Ovary (tissue), 3 donors: Measurements from ENCODE around the gene PKP3.

Source experiments
- POLR2A ChIP-seq: fragments of 450-650 bp; IDR thresholded peaks from one replicate; pipeline ENCODE4 v1.6.1; 2017; ENCODE audit warnings: antibody characterized with exemption, mild to moderate bottlenecking, moderate library complexity
- TF ChIP-seq, protein P1 (sequence below), 3 donors: fragments of 450-650 bp in 2 of 3; fragments of 200-600 bp in 1 of 3; IDR thresholded peaks; one replicate each; pipeline versions ENCODE4 v1.5.1 to v1.8.0; 2016 to 2022; ENCODE audit warnings: antibody characterized with exemption in 3 of 3, mild to moderate bottlenecking in 1 of 3
- donor health status: DM: no; HTN: no; CAD: no.

DNA sequence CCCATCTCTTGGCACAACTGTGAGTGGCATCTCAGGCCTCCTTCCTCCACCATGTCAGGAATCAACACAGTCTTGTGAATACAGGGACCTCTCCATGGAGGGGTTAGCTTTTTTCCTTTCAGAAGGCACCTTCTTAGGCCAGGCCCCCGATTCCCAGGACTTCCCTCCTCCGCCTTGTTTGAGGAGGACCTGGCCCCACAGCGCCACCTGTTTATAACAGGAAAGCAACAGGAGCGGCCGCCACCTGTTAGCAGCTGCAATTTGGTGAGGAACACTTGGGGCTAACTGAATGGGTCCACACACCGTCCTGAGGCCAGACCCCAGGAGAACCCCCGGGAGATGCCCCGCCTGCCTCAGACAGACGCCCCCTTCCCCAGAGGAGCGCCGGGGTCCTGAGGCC lies 3.8 kb upstream of the PKP3 start:
- TF ChIP-seq, protein P1, sequence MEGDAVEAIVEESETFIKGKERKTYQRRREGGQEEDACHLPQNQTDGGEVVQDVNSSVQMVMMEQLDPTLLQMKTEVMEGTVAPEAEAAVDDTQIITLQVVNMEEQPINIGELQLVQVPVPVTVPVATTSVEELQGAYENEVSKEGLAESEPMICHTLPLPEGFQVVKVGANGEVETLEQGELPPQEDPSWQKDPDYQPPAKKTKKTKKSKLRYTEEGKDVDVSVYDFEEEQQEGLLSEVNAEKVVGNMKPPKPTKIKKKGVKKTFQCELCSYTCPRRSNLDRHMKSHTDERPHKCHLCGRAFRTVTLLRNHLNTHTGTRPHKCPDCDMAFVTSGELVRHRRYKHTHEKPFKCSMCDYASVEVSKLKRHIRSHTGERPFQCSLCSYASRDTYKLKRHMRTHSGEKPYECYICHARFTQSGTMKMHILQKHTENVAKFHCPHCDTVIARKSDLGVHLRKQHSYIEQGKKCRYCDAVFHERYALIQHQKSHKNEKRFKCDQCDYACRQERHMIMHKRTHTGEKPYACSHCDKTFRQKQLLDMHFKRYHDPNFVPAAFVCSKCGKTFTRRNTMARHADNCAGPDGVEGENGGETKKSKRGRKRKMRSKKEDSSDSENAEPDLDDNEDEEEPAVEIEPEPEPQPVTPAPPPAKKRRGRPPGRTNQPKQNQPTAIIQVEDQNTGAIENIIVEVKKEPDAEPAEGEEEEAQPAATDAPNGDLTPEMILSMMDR (IDR thresholded peaks at IDR 0.05) = no peak
- no peak for TF ChIP-seq POLR2A
